ENCODE measurements around the gene PTPN14.
A peak's percentile ranks its signal among the peaks of the same experiment; 100 is the strongest.

Gene PTPN14

DNA sequence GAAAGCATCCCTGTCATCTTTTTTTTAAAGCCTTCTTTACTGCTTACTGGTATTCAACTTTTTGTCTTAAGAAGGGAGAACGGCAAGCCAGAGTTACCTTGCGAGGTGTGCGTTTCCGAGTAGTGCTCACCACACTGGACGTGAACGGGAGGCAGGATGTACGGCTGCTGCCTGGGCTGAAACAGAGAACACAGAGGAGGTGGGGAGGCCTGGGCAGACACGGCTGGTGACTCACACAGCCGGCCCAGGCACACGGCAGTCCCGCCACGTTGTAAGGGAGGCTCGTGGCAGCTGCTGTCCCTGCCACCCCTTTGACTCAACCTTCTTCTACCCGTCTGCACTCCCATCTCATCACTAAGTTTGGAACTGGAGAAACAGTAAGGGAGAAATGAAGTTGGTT lies 164.7 kb downstream of the PTPN14 start:
- ATAC-seq: peak; percentile 21 to 60

DNA sequence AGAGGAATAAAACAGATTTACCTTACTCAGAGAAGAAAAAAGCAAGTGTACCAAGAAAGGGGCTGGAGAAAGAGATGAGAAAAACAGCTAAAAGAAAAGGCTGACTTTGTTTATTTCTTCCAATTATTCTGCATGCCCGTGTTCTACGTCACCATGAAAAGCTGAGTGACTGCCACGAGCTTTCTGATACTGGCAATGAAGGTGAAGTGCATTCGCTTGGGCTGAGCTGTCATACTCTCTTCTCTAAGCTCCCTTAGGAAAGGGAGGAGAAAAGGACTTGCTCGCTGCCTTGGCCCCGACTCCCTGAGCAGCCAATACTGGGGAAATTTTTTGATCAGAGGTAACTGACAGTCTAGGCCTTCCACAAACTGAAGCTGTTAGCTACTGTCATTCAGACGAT lies 165.1 kb downstream of the PTPN14 start:
- ATAC-seq: no peak

DNA sequence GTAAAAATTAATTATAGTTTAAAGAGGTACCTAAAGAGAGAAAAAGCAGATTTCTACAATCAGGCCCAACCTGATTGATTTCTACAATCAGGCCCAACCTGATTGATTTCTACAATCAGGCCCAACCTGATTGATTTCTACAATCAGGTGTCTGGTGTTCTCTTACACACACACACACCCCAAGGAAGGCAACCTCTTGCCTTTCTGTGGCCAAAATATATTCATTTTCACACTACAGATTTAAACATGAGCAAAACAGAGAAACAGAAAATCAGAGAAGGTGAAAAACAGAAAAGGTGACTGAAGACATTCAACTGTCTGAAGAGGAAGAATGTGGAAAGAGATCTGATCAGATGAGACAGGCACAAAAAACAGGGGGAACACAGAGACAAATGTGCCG lies 166.0 kb downstream of the PTPN14 start:
- no peak for ATAC-seq

DNA sequence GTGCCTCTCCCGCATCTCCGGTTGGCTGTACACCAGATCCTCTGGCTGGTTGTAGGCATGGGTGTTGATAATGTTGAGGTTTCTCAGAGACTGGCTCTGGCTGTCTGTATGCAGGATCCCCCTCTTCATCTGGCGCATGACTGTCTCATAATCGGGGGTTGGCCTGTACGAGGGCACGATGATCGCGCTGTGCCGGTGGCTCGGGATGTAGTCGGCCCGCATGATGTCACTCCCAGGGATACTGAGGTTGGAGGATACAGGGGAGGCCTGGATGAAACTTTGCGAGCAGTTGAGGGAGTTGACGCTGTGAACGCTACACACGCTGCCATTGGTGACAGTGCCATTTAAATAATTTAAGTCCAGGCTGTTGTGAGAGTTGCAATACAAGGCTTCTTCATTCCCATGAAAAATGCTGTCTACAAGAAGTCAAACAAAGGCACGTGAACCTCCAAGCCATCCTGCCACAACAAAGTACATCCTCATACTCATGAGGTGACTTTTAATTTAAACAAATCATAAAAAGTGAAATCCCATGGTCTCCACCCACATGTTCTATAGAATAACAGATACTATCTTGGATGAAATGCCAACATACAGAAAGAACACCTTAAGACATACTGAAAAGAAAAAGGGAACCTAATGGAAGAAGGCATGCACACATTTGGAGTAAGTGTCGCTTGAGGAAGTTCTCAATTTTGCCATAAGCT lies 166.9 kb downstream of the PTPN14 start:
- no peak for ATAC-seq

DNA sequence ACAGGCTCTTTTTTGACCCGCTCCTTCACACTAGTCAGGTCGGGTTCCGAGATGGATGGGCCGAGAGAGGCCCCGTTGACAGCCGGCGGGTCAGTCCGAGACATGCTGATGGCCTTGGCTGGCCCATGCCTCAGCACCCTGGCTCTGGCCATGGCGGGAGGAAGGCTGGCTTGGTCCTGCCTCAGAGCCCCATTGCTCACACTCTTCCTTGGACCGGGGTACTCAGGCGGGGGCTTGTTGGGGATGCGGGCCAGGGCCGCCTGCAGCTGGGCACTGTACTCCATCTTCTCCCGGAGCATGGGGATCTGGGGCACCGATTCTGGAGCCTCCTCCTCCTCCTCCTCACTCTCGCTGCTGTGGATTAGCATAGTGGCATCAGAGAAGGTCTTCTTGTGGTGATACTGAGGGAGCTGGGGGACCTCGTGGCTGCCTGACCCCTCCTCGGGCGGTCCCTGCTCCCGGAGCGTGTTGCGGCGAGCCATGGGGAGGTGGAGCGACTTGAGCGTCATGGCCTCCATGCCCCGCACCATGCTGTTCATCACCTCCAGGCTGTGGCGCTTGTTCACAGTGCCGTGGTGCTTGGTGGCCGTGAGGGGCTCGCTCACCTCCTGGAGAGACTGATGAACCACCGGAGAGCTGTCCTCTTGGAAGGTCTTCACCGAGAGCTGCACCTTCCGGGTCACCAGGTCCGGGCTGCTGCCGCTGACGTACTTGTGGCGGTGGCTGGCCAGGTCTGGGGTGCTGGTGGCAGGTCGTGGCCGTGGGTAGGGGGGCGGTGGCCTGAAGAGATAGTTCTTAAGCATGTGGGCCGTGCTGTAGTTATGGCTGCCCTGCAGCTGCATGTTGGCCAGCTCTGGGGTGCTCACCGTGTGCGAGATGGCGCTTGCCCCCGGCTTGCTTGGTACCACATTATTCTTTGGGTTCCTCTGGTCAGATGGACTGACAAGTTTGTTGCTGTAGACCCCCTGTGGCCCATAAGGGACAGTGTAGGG lies 167.7 kb downstream of the PTPN14 start:
- ATAC-seq: no peak

DNA sequence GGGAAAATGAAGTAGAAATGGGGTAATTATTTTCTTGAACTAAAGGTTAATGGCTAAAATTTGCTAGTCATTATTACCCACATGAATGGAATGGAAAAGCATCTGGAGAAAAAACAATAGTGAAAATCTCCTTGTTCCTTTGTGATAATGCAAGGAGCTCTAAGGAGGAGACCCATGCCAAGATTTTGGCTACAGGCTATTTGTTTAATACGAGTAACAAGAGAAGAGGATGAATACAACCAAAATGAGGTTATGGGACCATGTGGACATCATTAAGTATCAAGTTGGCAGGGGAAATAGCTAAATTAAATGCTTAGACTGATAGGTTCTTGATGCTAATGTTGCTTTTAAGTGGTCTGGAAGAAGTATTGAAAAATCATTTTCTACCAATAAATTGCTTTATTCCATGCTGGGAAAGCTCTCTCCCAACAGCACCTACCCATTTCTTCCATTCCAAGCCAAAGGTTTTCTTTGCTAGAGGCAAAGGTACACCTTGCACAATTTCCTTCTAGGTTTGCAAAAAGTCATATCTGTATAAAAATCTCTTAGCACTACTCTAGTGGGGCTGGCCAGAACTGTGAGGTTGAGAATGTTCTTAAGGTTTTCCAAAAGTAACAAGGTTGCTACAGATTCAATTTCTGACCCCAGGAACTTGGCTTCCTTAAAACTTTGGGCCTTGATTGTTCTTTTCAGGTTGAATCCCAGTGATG lies 170.3 kb downstream of the PTPN14 start:
- no peak for ATAC-seq

DNA sequence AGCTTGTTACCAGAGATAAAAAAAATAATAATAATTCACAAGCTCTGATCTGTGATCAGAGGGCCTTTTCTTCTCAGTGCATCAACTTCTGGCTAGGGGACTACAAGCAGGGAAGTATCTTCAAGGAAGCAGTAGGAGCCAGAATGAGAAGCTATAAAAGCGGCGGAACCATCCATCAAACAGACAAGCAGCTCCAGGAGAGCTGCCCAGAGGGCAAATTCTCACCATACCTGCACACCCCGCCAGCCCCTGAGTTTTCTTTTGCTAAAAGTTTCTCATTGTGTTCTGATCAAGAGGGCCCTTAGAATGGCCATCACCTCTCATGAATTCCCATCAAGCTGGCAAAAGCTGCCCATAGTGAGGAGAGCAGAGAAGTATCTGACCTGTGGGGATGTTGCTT lies 171.0 kb downstream of the PTPN14 start:
- no peak for ATAC-seq

DNA sequence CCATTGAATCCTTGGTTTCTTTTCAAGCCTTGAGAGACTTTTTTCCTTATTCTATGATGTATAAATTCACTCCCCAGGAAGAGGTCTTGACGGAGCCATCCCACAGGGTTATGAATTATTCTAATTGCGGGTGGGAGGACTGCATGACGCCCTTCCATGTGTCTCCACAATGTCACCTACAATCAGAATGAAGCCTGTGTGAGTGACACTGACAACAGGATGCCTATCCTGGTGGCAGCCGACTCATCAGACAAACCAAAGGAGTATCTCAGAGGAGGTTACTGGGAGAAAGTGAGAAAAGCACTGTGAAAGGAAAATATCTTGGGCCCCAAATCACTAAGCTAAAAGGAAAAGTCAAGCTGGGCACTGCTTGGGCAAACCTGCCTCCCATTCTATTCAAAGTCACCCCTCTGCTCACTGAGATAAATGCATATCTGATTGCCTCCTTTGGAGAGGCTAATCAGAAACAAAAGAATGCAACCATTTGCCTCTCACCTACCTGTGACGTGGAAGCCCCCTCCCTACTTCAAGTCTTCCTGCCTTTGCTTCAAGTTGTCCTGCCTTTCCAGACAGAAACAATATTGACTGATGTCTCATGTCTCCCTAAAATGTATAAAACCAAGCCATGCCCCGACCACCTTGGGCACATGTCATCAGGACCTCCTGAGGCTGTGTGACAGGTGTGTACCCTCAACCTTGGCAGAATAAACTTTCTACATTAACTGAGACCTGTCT lies 172.0 kb downstream of the PTPN14 start:
- no peak for ATAC-seq

DNA sequence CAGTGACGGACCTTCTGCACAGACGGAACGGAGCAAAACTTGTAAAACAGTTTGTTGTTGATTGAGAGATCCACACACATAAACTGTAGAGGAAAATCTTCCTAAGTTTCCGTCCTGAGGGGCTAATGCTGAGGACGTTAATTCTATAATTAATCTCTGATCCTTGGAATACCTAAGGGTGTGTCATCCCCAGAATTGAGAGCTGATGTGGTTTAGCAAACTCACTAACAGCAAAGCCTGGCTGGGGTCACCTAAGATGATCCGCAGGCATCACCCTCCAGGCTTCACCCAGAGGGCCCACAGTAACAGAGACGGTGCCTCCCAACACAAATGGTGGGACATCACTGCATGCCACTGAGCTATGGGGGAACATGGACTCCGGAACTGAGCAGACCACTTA lies 172.9 kb downstream of the PTPN14 start:
- ATAC-seq: no peak

DNA sequence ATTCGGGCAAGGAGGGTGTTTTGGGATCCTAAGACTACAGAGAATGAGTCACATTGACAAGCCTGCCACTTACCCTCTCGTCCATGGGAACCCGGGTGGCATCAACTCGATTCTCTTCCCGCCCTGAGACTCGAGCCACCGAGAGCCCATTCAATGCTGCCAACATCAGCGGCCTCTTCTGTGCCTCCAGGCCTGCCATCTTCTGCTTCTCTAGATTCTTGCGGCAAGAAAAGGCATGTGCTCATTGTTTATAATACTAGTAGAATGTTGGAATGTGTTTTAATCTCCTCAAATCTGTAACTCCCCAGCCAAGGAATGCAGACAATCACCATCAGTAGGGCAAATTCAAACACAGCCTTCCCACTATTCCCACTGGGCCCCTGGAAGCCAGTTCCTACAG lies 173.5 kb downstream of the PTPN14 start:
- no peak for ATAC-seq

DNA sequence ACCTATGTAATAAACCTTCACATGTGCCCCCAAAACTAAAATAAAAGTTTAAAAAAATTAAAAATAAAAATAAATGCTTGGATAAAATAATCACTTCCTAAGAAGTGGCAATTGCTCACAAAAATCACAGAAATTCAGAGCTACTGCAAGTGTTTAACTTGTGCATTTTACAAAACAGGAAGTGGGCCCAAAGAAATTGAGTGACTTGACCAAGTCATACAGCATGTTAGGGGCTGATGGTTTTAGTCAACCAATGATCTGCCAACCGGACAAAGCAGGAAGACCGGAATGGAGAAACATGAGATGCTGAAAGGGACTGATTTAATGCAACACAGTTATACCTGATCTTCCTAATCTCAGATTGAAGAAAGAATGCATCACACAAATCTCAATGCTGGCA lies 173.9 kb downstream of the PTPN14 start:
- no peak for ATAC-seq

DNA sequence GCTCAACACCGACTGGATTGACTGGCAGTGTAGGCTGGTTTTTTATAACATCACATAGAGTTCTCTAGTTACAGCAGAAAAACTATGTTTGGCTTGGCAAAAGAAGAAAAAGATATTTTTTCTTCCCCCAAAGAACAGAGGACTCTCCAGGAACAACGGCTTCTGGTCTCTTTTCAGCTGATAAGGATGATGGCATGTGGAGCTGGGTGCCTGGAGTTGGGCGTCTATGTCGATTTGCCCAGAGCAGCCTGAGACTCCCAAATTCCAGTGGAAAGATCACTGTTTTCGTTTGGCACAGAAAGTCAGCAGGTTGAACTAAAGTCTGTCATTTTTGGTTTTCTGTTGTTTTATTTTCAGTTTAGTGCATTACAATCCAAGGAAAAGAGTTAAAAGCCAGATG lies 179.3 kb downstream of the PTPN14 start:
- no peak for ATAC-seq

DNA sequence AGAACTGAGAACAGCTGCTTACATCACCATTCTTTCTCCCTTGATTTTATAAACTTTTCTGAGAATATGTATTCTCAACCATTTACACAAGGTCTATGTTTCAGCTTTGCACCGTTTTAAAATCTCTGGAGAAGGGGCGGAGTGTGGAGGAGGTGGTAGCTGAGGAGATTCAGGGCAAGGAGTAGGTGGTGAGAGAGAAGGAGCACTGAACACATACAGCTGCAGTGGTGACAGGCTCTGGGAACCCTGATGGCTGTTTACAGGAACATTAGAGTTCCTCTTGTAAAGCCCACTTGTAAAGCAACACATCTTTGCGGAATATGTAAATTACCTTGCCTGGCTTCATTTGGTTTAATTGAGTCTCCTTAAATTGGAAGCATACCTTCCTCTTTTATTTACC lies 180.8 kb downstream of the PTPN14 start:
- no peak for ATAC-seq

DNA sequence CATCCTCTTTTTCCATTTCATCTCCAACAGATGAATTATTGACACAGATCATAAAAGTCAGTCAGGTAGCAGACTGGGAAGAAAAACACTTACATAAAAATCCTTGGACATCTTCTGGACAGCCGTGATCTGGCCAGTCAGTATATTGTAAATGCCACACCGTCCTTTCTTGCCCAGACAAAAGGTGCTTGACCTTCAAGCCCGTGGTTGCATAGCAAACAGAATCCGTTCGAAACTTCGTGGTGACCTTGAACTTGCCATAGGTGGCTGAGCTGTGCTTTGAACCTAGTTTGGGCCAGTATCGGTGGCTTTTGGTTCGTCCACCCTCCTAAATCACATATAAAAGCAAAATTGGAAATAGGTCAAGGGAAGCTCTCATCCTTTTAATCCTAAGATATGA lies 182.0 kb downstream of the PTPN14 start:
- no peak for ATAC-seq

DNA sequence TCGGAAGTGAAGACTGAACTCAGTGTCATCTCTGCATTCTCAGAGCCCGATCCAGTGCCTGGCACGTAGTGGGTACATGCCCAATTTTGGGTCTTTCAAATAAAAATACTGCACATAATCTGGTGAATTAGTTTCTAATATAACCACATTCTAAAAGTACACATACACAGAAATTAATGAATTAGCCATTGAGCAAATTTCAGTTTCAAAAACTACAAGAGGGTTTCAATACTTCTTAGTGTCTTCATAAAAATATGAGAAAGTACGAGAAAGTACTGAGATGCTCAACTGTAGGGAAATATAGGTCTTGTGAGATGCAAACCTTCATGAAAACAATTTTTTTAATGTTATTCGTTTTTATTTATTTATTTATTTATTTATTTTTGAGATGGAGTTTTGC lies 183.6 kb downstream of the PTPN14 start:
- no peak for ATAC-seq

DNA sequence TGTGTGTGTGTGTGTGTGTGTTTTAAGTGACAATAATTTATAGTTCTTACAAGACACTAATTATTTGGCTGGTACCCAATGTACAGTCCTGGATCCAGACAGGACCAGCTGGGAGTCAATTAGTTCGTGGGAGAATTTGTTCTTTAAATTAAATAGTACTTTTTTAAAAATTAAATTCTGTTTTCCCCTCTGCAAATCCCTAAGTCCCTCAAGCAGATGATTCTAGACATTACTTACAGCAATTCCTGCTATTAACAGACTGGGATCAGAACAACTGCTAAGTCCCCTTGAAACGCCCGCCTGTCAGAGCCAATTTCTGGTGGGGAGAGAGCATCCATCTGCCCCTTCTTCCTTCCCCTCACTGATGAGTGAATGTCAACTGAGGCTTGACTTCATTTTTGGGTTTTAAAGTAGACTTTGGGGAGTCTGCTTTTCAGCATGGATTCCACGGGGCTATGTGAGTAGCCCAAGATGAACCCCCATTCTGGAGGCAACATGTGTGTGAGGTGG lies 186.6 kb downstream of the PTPN14 start:
- no peak for ATAC-seq

DNA sequence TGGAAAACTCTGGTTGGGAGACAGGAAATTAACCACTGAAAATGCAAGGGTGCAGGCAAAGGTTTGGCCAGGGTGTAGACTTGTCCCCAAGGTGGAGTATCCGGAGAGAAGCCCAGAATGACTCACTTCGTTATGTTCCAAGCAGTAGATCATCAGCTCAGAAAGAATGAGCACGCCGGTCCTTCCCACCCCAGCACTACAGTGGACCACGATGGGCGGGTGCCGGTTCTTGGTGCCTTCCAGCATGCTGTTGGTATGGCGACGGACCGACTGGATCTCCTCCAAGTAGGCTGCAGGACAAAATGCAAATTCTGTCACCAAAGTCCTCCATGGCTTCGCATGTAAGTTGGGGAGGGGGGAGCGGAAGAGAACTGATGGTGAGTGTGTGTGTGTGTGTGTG lies 187.0 kb downstream of the PTPN14 start:
- ATAC-seq: no peak

DNA sequence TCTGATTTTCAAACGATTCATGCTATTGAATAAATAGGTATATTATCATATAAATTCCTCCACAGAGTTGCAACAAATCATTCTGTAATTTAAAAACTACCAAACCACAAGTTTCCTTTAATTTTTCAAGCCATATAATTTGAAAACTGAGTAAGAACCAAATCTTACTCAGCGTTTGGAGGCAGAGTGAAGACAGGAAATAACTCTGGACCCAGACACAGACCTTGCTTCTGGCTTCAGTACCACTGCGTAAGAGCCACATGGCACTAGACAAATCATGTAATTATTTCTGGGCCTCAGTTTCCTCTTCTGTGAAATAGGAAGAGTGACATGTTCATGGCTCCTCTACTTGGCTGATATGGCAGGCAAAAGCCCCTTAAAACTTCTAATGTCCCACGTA lies 188.0 kb downstream of the PTPN14 start:
- ATAC-seq: no peak

DNA sequence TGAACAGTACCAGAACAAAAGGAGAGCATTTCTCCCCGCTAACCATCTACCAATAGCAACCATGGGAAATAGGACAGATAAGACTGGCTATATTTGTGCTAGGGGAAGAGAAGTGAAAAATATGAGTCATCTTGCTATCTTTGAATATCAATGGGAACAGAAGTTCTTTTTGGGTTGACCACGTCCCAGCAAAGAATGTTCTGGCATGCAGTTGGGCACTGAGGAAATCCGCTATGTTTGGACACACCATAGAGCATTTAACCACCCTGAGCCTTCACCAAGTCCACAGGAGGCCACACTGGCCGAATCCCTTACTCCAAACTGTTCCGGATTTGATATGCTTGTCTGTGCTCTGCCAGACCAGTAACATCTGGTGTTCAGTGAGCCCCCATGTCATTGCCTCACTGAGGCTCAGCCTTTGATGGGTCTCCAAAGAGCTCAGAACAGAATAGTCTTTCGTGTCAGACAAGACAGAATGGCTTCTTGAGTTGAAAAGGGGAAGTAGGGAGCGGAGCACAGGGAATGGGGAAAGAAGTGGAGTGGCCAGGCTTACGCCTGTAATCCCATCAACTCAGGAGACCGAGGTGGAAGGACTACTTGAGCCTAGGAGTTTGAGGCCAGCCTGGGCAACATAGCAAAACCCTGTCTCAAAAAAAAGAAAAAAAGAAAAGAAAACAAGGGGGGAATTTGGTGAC lies 189.1 kb downstream of the PTPN14 start:
- no peak for ATAC-seq

DNA sequence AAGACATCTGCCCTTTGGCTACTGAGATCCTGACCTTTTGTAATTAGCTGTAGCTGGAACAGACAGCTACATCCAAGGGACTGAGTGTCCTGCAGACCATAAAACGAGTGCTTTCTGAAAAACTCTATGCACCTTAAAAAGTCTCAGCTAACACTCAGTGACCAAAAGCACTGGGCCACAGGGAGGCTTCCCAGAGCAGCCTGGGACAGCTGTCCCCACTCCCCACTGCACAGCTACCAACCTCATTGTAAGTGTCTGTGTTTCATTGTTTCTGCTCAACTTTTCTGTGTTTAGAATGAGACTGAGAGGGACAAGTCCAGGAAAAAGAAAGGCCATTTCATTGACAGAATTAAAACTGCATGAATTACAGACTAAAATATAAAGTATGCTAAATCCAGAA lies 189.8 kb downstream of the PTPN14 start:
- ATAC-seq: no peak

DNA sequence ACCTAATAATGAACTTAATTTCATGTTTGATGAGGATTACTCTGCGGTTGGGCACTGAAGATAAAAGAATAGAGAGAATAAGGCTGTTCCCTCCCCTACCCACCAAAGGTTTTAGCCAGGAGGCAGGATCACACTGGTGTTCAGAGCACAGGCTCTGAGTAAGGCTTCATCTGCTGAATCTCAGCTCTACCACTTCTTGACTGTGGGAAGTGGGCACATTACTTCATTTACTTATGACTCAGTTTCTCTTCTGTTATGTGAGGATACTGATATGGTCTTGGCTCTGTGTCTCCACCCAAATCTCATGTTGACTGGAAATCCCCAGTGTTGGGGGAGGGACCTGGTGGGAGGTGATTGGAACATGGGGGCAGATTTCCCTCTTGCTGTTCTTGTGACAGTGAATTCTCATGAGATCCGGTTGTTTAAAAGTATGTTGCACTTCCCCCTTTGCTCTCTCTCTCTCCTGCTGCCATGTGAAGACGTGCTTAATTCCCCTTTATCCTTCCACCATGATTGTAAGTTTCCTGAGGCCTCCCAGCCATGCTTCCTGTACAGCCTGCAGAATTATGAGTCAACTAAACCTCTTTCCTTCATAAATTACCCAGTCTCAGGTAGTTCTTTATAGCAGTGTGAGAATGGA lies 190.8 kb downstream of the PTPN14 start:
- no peak for ATAC-seq

All from activated CD4-positive, CD25-positive, alpha-beta regulatory T cell treated with anti-CD3 and anti-CD28 coated beads, Interleukin-2, amount 50 U/mL, for 24 hours (primary cell).